GM12892 (cell line): Measurements from ENCODE around the gene FPGS.
A peak's percentile ranks its signal among the peaks of the same experiment; 100 is the strongest.
"Not testable (repeated sequence)": the region's sequence is repeated elsewhere in the genome, so short reads cannot be mapped to it uniquely, and the experiment has no call there.

Experiments used
- DNase-seq: peaks from one replicate; pipeline ENCODE4 v3.0.0; 2011; ENCODE audit not compliant: insufficient read length
- FAIRE-seq: peaks from 2 replicates; lab custom pipeline; 2011; peaks lifted over from hg19 to GRCh38; lab: Jason Lieb, UNC
- POLR2A ChIP-seq: IDR thresholded peaks from 2 replicates; pipeline ENCODE4 v1.6.1; 2011; ENCODE audit warnings: low read depth, low read length, control low read depth
- POLR2AphosphoS5 ChIP-seq: IDR thresholded peaks from 2 replicates; pipeline ENCODE4 v1.6.1; 2011; ENCODE audit warnings: low read depth, low read length, control low read depth
- TAF1 ChIP-seq: IDR thresholded peaks from 2 replicates; pipeline ENCODE4 v1.6.1; 2011; ENCODE audit warnings: low read depth, mild to moderate bottlenecking, control low read depth, low read length, borderline replicate concordance

FPGS gene

DNA sequence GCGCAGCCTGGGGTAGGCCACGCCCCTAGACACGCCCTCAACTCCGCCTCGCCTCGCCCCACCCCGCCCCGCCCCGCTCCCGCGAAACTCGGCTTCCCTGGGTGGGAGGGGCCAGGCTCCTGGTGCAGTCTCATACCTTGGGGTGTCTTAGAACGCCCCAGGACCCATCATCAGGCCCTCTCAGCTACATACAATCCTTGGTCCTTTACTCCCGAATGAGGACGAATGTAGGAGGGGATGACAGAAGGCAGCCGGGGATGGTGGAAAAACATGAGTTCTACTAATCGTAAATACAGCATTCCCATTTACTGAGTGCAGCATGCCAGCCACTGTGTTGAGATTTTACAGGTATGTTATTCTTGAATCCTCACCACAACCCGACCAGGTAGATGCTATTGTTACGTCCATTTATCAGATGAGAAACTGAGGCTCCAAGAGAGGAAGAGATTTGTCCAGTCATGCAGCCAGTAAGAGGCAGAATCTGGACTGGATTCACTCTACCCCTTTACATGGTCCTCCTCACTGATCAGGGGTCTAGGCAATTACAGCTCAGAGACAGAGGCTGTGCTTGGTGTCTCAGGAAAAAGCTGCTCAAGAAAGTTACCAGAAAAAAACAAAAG, 31.0 kb upstream of the FPGS start:
- TF ChIP-seq TAF1, result 0 out of 2 replicates have a peak, but pooled peaks have one; percentile 11
- no peak for TF ChIP-seq POLR2A
- DNase-seq (no peak), FAIRE-seq (no peak)

DNA sequence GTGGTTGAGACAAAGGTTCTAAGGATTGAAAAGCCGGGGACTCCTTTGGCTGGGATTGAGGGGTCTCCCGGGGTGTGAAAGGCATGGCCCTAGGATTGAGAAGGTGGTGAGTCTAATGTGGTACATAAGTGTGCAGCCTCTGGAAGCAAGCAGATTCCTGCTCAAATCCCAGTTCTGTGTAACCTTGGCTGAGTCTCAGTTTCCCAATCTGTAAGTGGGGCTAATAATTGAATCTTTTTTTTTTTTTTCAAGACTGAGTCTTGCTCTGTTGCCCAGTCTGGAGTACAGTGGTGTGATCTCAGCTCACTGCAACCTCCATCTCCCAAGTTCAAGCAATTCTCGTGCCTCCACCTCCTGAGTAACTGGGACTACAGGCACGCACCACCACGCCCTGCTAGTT, 30.1 kb upstream of the FPGS start:
- no peak for TF ChIP-seq TAF1
- TF ChIP-seq POLR2AphosphoS5, result no peak
- no peak for TF ChIP-seq POLR2A
- no peak for DNase-seq
- FAIRE-seq, result no peak

DNA sequence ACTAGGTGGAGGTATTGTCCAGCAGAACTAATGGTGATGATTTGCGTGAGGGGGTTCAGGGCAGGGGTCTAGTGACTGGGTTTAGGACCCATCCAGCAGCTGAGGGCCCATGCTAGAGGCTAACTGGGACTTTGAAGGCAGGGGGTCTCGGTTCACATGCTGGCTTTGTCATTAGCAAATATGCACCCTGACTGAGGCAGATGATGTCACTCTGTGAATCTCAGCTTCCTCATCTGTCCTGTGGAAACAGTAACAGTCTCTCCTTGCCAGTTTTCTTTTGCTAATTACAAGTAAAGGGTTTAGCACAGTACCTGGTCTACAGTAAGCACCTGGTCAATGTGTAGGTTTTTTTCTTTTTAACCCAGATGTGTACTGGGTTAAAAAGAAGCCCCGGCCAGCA, 29.4 kb upstream of the FPGS start:
- DNase-seq (no peak), FAIRE-seq (no peak)
- no peak for TF ChIP-seq POLR2AphosphoS5
- no peak for TF ChIP-seq TAF1
- TF ChIP-seq POLR2A, result no peak

DNA sequence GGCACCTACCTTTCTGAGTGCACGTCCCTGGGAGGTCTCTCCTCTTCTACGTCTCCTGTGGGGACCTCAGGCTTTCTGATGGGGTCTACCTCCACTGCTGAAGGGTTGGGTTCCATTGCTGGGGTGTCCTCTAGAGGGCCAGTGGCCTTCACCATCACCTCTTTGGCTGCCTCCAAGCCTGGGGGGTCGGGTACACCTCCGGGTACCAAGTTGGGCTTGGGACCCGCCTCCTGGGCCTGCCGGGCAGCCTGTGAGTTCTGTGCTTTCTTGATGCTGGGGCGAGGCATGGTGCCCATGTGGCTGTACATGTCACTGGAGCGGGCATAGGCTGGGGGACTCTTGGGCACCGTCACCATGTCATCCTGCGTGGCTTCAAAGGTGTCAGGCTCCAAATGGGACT, 28.7 kb upstream of the FPGS start:
- DNase-seq (no peak), FAIRE-seq (no peak)
- TF ChIP-seq POLR2A (no peak), POLR2AphosphoS5 (no peak), TAF1 (no peak)

DNA sequence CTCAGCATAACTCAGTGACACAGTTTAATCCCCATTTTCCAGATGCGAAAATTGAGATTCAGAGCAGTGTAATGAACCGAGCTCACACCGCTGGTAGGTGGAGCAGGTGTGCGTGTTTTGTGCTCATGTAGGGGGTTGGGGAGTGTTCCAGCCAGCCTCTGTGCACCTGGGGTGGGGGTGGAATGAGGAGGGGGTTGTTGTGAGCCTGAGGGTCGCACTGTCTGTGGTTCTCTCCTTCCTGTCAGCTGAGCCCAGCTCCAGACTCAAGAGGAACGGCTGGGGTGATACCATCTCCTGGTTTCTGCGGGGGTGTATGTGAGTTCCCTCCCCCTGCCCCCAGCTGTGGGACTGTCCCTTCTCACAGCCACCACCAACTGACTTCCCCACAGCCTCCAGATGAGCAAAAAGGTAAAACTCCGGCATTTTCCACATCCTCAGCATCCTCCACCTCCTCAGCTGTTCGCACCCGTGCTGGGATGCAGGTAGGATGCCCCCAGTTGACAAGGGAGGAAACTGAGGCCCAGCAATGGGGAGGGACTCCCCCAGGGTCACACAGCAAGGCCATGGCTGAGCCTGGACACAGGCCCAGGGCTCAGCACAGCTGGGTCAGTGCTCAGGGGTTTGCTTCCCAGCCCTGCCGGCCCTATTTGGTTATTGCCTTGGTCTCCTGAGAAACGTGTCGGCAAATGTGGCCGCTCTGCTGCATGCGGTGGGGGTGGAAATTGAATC, 26.3 kb upstream of the FPGS start:
- DNase-seq, result peak; percentile 68
- FAIRE-seq, result peak; percentile 60
- TF ChIP-seq POLR2A, result peak; percentile 18; the same call in 1 of the 2 replicates
- no peak for TF ChIP-seq POLR2AphosphoS5

DNA sequence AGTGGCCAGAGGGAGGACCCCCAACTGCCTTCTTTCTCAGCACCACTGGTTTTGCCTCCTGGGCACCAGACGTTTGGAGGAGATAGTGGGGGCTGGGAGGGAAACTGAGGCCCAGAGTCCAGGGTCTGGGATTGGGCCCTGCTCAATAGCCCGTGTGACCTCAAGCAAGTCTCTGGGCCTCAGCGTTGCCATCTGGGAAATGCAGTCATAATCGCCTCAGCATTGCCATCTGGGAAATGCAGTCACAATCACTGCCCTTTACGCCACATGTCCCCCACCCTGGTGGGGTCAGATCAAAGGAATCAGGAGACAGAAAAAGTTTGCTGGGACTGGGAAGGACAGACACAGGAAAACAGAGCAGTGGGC, 25.8 kb upstream of the FPGS start:
- TF ChIP-seq POLR2AphosphoS5 (no peak), TAF1 (no peak), POLR2A (no peak)
- DNase-seq, result no peak
- peak; percentile 14 for FAIRE-seq

DNA sequence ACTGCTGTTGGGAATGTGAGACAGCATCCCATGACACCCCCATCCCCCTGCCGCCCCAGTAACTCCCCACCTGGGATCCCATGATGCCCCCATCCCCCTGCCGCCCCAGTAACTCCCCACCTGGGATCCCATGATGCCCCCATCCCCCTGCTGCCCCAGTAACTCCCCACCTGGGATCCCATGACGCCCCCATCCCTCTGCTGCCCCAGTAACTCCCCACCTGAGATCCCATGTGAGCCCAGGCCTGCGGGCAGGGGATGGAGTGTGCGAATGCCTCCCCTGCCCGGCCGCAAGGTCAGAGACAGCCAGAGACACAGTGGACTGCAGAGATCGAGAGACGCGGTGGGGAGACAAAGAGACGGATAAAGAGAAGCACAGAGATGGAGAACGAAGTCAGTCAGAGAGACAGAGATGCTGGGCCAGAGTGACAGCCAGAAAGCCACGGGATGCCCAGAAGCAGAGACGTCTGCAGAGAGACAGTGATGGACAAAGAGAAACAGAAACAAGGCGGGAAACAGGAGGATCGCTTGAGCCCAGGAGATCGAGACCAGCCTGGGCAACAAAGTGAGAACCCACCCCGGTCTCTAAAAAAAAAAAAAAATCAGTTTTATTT, 25.2 kb upstream of the FPGS start:
- FAIRE-seq, result no peak
- DNase-seq, result no peak
- TF ChIP-seq POLR2AphosphoS5 (no peak), POLR2A (no peak), TAF1 (no peak)

DNA sequence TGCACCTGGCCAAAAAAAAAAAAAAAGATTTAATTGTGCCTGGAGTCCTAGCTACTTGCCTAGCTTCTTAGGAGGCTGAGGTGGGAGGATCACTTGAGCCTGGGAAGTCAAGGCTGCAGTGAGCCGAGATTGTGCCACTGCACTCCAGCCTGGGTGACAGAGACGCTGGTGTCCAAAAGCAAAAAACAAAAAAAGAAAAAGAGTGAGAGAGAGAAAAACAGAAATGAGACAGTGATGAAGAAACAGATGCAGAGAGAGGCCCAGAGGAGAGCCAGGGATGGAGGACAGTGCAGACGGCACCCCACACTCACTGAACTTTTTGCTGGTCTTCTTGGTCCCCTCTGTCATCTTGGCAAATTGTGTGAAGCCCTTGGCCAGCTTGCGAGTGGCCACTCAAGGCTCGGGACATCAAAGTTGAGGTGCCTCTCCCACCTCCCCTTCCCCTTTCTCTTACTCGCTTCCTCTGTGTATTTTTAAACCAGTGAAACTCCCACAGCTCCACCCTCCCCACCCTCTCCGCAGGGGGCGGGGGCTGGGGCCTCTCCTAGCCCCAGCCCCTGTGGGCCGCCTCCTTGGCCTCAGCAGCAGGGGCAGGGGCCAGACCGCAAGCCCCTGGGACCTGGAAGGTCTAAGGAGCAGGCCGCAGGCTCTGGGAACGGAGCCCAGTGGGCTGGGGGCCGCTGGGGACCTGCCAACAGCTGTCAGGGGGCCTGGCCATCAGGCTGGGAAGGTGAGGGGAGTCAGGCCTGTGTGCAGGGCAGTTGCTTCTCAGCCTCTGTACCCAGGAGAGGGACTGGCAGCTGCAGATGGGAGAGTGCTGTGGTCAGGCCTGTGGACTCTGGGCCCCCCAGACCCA, 24.2 kb upstream of the FPGS start, which contains the start of gene SH2D3C:
SH2D3C (minus strand) TSS at position 387 of the 856 bp plus-strand sequence; CDS start at position 348, 39 bp downstream.
- FAIRE-seq (no peak), DNase-seq (no peak)
- TF ChIP-seq POLR2A (no peak), POLR2AphosphoS5 (0 out of 2 replicates have a peak, but pooled peaks have one; percentile 14)

DNA sequence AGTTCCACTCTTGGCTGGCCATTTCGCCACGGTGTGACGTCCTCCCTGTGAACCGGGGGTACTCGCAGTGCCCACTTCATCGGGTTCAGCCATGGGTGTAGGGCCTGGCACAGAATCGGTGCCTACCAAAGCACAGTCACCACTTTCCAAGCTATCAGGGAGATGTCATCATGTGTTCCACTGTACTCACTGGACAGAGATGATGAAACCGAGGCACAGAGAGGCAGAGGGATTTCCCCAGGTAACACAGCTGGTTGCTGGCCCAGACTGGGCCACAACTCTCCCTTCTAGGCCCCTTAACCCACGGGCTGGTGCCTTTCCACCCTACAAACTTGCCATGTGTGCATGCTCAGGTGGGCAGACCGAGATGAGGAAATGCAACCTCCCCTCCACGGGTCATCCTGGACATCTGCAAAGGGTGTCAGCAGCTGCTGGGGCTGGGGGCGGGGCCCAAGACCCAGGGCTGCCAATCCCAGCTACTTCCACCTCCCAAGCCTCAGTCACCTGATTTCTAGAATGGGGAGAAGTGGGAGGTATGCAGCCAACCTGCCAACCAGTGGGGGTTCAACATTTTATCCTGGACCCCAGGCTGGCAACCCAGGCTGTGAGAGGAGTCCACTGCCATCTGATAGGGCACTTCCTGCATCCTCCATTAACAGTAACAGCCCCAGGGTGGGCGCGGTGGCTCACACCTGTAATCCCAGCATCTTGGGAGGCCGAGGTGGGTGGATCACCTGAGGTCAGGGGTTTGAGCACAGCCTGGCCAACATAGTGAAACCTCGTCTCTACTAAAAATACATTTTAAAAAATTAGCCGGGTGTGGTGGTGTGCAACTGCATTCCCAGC, 23.3 kb upstream of the FPGS start:
- TF ChIP-seq POLR2A (no peak), POLR2AphosphoS5 (no peak), TAF1 (no peak)
- DNase-seq, result no peak
- FAIRE-seq, result peak; percentile 81

DNA sequence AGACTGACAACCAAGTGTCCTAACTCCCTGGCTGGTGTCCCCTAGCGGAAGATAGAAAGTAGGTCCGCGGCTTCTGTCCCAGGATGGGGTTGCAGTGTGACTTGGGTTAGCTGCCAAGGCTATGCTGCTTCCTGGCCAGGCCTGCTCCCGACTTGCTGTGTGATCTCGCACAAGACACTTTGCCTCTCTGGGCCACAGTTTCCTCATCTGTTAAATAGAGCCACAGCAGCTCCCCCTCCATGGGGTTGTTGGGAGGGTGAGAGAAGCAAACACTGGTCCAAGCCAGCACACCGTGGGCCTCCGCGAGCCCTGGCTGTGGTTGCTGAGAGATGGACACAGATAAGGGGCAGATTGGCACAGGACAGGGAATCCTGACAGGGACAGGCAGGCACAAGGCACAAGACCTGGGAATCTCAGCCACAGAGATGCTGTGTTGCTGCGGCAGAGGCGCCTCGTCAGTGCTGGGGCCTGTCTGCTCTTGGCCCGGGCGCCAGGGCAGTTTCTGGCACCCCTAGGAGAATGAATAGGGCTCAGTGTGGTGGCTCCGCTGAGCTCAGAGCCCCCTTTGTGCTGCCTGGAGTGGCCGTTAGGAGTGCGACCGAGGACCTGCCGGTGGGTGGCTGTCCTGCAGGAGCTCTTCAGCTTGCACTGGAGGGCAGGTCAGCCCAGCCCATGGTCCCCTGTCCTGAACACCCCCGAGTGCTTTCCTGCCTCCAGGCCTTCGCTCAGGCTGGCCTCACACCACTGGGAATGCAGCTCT, 22.4 kb upstream of the FPGS start:
- no peak for FAIRE-seq
- no peak for DNase-seq
- no peak for TF ChIP-seq POLR2A
- no peak for TF ChIP-seq TAF1
- TF ChIP-seq POLR2AphosphoS5, result no peak

DNA sequence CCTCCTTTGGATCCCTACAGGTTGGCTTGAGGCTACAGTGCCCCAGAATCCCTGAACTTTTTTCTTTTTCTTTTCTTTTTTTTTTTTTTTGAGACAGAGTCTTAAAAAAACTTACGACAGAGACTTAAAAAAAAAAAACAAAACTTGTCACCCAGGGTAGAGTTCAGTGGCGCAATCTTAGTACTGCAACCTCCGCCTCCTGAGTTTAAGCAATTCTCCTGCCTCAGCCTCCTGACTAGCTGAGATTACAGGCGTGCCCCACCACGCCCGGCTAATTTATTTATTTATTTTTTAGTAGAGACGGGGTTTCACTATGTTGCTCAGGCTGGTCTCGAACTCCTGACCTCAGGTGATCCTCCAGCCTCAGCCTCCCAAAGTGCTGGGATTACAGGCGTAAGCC, 21.8 kb upstream of the FPGS start:
- DNase-seq, FAIRE-seq: not testable (repeated sequence)
